GM12892 (cell line): Measurements from ENCODE around the gene COLQ.

ENCODE experiments used
- POLR2A ChIP-seq: IDR thresholded peaks from 2 replicates; pipeline ENCODE4 v1.6.1; 2011; ENCODE audit warnings: low read depth, low read length, control low read depth
- POLR2AphosphoS5 ChIP-seq: IDR thresholded peaks from 2 replicates; pipeline ENCODE4 v1.6.1; 2011; ENCODE audit warnings: low read depth, low read length, control low read depth
- TAF1 ChIP-seq: IDR thresholded peaks from 2 replicates; pipeline ENCODE4 v1.6.1; 2011; ENCODE audit warnings: low read depth, mild to moderate bottlenecking, control low read depth, low read length, borderline replicate concordance

GRCh38 chr3:15493436-15493835, 28.1 kb downstream of the COLQ start:
- TF ChIP-seq POLR2AphosphoS5: no peak
- no peak for TF ChIP-seq POLR2A
- no peak for TF ChIP-seq TAF1
